GM21528 (cell line): ENCODE measurements around the gene TSSK1B.
"Not testable (repeated sequence)": the region's sequence is repeated elsewhere in the genome, so short reads cannot be mapped to it uniquely, and the experiment has no call there.

ENCODE experiments used
- ATAC-seq: cut with Tn5 transposase; IDR thresholded peaks from one replicate; pipeline ENCODE4 v1.9.1; 2021; ENCODE audit warnings: mild to moderate bottlenecking, moderate library complexity; ENCODE audit not compliant: unreplicated experiment, low FRiP score

Gene TSSK1B

GRCh38 chr5:113405530-113405929, 29.3 kb downstream of the TSSK1B start:
- no peak for ATAC-seq

GRCh38 chr5:113404269-113404668, 30.5 kb downstream of the TSSK1B start:
- no peak for ATAC-seq

GRCh38 chr5:113397986-113398385, 36.8 kb downstream of the TSSK1B start:
- not testable (repeated sequence) for ATAC-seq

GRCh38 chr5:113397046-113397445, 37.7 kb downstream of the TSSK1B start:
- no peak for ATAC-seq

- no peak for ATAC-seq
These were observed 40.1 kb downstream of the TSSK1B start for GRCh38 chr5:113394658-113395057.

- no peak for ATAC-seq
These were observed 44.6 kb downstream of the TSSK1B start for GRCh38 chr5:113390224-113390623.

GRCh38 chr5:113389116-113389515, 45.7 kb downstream of the TSSK1B start:
- ATAC-seq, result no peak

- no peak for ATAC-seq
These were observed 46.9 kb downstream of the TSSK1B start for GRCh38 chr5:113387844-113388243.

GRCh38 chr5:113384782-113385285, 50.0 kb downstream of the TSSK1B start:
- ATAC-seq, result no peak

GRCh38 chr5:113382731-113383130, 52.1 kb downstream of the TSSK1B start:
- ATAC-seq, result no peak
